Progenitor cell of endocrine pancreas (in vitro differentiated cells): ENCODE measurements around the gene BMP2K. TPM values are rescaled to one million over a fixed set of nuclear protein-coding genes. Genes with fewer than 3 reads are reported as not detected.
A peak's percentile ranks its signal among the peaks of the same experiment; 100 is the strongest.

Experiments used
- DNase-seq: peaks from one replicate; pipeline ENCODE4 v3.0.0; 2021; ENCODE audit warnings: low spot score; ENCODE audit not compliant: unreplicated experiment
- H3K27ac Mint-ChIP-seq: 2 replicates; pipeline ENCODE4 v1.8.0; 2021; ENCODE audit warnings: mild to moderate bottlenecking, moderate library complexity, mixed read lengths
- H3K27me3 Mint-ChIP-seq: 2 replicates; pipeline ENCODE4 v1.8.0; 2021; ENCODE audit warnings: mixed read lengths
- H3K36me3 Mint-ChIP-seq: 2 replicates; pipeline ENCODE4 v1.8.0; 2022; ENCODE audit warnings: mixed read lengths; ENCODE audit not compliant: insufficient read depth
- H3K4me1 Mint-ChIP-seq: 2 replicates; pipeline ENCODE4 v1.8.0; 2021; ENCODE audit warnings: low read depth, mixed read lengths
- H3K4me3 Mint-ChIP-seq: 2 replicates; pipeline ENCODE4 v1.8.0; 2021; ENCODE audit warnings: low read depth, mild to moderate bottlenecking, moderate library complexity, mixed read lengths
- H3K9me3 Mint-ChIP-seq: 2 replicates; pipeline ENCODE4 v1.8.0; 2021; ENCODE audit warnings: low read depth, mixed read lengths
- CTCF ChIP-seq: fragments of 200-600 bp; sonication (generic); IDR thresholded peaks from one replicate; pipeline ENCODE4 v1.5.0; 2021; ENCODE audit warnings: antibody characterized with exemption, mild to moderate bottlenecking; ENCODE audit not compliant: unreplicated experiment
- long read RNA-seq: library from polyadenylated mRNA; unstranded; transcript quantifications from one replicate; pipeline ENCODE4 v2.0.0, GENCODE V29; 2020
- total RNA-seq: library from RNA; stranded (reverse); gene quantifications from 2 replicates; pipeline ENCODE4 v1.2.1, GENCODE V29; 2021

Gene BMP2K
- total RNA-seq: 32.5 and 35.2 TPM in 2 replicates
- long read RNA-seq, partial matches to known transcripts: 2 of 8 reads
- long read RNA-seq, other reads (novel, unspliced or antisense): 6 of 8 reads

GRCh38 chr4:78776079-78776728, at the start of gene BMP2K:
TSS of gene BMP2K (plus strand) at chr4:78776350. CDS start at chr4:78776544, 194 bp downstream.
- no peaks in the 10 kb centered on the region for H3K36me3 Mint-ChIP-seq
- no peaks in the 10 kb centered on the region for H3K9me3 Mint-ChIP-seq
- TF ChIP-seq CTCF: peak; percentile 45
- peak; percentile 83 for DNase-seq
- H3K27ac Mint-ChIP-seq: peak within 1 kb of the TSS; percentile 99
- H3K27me3 Mint-ChIP-seq: no peaks in the 10 kb centered on the region
- H3K4me3 Mint-ChIP-seq: peak within 1 kb of the TSS; percentile 92
- H3K4me1 Mint-ChIP-seq: peaks cover 16% of the 10 kb centered on the region

- no peak overlapping the region for H3K4me3 Mint-ChIP-seq
- no peaks in the 10 kb centered on the region for H3K9me3 Mint-ChIP-seq
- H3K27ac Mint-ChIP-seq: no peak overlapping the region
- TF ChIP-seq CTCF: no peak
- H3K27me3 Mint-ChIP-seq: no peaks in the 10 kb centered on the region
- no peak for DNase-seq
- H3K4me1 Mint-ChIP-seq: peaks cover 4% of the 10 kb centered on the region
- no peaks in the 10 kb centered on the region for H3K36me3 Mint-ChIP-seq
These were observed 49.6 kb upstream of the BMP2K start for GRCh38 chr4:78726546-78726945.

GRCh38 chr4:78732332-78733104, 43.6 kb upstream of the BMP2K start:
- no peaks in the 10 kb centered on the region for H3K9me3 Mint-ChIP-seq
- H3K27ac Mint-ChIP-seq: no peak overlapping the region
- H3K27me3 Mint-ChIP-seq: no peaks in the 10 kb centered on the region
- DNase-seq: no peak
- H3K4me1 Mint-ChIP-seq: peaks cover 5% of the 10 kb centered on the region
- no peak overlapping the region for H3K4me3 Mint-ChIP-seq
- H3K36me3 Mint-ChIP-seq: no peaks in the 10 kb centered on the region
- TF ChIP-seq CTCF: no peak

GRCh38 chr4:78734441-78735162, 41.5 kb upstream of the BMP2K start:
- no peak for DNase-seq
- Mint-ChIP-seq H3K4me1 (peaks cover 5% of the 10 kb centered on the region), H3K27me3 (no peaks in the 10 kb centered on the region), H3K27ac (no peak overlapping the region), H3K36me3 (no peaks in the 10 kb centered on the region), H3K4me3 (no peak overlapping the region), H3K9me3 (no peaks in the 10 kb centered on the region)
- no peak for TF ChIP-seq CTCF

GRCh38 chr4:78735697-78736096, 40.5 kb upstream of the BMP2K start:
- Mint-ChIP-seq H3K9me3 (no peaks in the 10 kb centered on the region), H3K27ac (no peak overlapping the region), H3K4me1 (peaks cover 5% of the 10 kb centered on the region), H3K36me3 (no peaks in the 10 kb centered on the region), H3K27me3 (no peaks in the 10 kb centered on the region), H3K4me3 (no peak overlapping the region)
- TF ChIP-seq CTCF: no peak
- DNase-seq: no peak
